Stomach (tissue), 4 donors: Measurements from ENCODE around the gene MTNR1B.

Source experiments
- POLR2A ChIP-seq, 4 donors: fragments of 450-650 bp; IDR thresholded peaks; one replicate each; pipeline ENCODE4 v1.6.1; 2016; ENCODE audit warnings: antibody characterized with exemption in 4 of 4, control low read depth in 2 of 4, mild to moderate bottlenecking in 1 of 4, moderate library complexity in 1 of 4
- TF ChIP-seq, protein P1 (sequence below), 7 experiments: fragments of 450-650 bp in 4 of 7; fragments of 200-600 bp in 3 of 7; sonication (generic) in 3 of 7; IDR thresholded peaks; one replicate each; pipeline ENCODE4 v1.5.1; 2016 to 2019; ENCODE audit warnings: antibody characterized with exemption in 7 of 7, control low read depth in 2 of 7, mild to moderate bottlenecking in 1 of 7

DNA sequence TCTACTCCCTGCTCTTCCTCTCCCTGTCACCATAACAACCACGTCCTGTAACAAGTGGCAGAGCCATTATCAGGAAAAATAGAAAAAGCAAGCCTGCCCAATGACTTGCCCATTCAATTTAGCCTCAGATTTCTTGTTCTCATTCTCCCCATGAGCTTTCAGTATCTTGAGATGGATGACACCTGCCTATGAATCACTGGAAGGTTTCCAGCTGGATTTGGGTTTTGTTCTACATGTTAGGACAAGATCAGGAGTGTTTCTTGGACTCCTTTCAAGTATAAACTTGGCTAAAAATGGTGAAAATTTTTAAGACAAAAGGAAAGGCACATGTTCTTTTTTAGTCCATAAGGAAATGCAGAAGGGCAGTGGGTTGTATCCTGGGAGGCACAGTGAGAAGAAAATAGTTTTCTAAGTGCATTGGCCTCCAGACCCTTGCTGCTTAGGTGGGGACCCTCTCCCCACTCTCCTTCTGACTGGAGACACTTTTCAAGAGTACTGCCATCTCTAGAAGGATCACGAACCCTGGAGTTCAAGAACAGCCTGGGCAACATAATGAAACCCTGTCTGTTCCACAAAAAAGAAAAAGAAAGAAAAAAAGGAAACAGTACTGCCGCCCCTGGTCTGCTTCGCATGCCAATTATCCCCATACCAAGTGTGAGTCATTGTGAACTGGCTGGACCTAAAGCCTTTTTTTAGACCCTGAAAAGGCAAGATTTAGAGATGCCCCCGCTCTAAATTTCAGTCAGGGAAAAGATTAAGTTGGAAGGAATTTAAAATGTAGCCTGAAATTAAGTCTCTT, 51.0 kb downstream of the MTNR1B start:
- TF ChIP-seq, protein P1, sequence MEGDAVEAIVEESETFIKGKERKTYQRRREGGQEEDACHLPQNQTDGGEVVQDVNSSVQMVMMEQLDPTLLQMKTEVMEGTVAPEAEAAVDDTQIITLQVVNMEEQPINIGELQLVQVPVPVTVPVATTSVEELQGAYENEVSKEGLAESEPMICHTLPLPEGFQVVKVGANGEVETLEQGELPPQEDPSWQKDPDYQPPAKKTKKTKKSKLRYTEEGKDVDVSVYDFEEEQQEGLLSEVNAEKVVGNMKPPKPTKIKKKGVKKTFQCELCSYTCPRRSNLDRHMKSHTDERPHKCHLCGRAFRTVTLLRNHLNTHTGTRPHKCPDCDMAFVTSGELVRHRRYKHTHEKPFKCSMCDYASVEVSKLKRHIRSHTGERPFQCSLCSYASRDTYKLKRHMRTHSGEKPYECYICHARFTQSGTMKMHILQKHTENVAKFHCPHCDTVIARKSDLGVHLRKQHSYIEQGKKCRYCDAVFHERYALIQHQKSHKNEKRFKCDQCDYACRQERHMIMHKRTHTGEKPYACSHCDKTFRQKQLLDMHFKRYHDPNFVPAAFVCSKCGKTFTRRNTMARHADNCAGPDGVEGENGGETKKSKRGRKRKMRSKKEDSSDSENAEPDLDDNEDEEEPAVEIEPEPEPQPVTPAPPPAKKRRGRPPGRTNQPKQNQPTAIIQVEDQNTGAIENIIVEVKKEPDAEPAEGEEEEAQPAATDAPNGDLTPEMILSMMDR (IDR thresholded peaks at IDR 0.05), result no peak
- no peak for TF ChIP-seq POLR2A (IDR thresholded peaks at IDR 0.05)
